ENCODE measurements around the gene TMSB4X.
"Not testable (repeated sequence)": the region's sequence is repeated elsewhere in the genome, so short reads cannot be mapped to it uniquely, and the experiment has no call there.

Gene TMSB4X

DNA sequence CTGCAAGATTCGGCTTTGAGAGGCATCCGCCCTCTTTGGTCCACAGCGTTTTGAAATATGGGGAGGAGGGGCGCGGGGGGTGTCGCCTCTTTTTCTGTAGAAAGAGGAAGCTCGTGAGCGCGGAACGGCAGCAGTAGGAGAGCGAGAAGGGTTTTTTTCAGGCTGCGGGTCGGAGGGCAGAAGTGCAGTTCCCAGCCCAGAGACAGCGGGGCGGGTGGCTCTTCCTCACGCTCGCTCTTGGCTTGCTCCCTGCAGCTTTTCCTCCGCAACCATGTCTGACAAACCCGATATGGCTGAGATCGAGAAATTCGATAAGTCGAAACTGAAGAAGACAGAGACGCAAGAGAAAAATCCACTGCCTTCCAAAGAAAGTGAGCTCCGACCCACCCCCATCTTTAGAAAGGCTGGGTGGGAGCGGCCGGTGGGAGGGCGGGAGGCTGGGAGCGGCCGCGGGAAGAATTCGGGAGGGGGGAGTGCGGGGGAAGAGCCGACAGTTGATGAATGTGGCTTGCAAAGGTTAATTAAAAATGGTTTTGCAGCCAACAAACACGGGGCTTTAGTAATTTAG, 1.2 kb downstream of the TMSB4X start:
- DNase-seq (ENCODE audit: low read depth in 2 of 2), result no peak

GRCh38 chrX:12976819-12977732, 2.2 kb downstream of the TMSB4X start:
- DNase-seq (ENCODE audit: low read depth in 2 of 2), result not testable (repeated sequence)

- DNase-seq (ENCODE audit: low read depth in 2 of 2), result no peak
Measured at GRCh38 chrX:12977761-12978204, 2.9 kb downstream of the TMSB4X start.

DNA sequence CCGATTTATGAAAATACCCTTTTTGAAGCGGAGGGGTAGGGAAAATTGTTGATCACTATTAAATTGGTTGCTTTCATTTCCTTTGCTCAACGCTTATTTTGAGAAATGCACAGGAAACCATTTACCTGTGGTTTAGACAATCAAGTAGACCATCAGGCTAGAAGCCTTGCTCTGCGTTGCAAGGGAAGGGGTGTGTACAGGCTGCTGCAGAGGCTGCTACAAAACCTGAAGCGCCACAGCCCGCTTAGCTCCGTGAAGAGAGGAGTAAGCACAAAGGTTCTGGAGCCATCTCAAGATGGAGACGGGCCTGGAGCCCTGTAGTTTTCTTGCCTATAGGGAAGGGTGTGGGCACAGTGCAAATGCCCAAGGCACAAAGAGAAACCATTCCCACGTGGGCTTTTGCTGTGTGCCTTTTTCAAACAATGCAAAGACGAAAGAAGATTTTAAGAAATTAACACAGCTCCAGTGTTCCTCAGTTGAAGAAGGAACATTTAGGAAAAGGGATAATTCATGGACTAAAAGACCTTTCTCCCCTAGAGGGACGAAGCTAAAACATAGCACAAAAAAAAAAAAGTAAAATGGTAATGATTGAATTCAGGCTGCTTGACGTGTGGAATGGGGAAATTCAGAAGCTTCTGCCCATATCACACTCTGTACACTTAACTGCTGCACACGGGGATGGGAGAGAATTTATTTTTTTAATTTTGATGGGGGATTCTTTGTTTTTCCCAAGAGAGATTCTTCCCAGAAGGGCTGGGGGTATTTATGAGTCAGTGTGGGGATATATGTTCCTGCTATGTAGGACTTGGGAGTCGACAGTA, 3.5 kb downstream of the TMSB4X start:
- no peak for DNase-seq (ENCODE audit: low read depth in 2 of 2)

DNA sequence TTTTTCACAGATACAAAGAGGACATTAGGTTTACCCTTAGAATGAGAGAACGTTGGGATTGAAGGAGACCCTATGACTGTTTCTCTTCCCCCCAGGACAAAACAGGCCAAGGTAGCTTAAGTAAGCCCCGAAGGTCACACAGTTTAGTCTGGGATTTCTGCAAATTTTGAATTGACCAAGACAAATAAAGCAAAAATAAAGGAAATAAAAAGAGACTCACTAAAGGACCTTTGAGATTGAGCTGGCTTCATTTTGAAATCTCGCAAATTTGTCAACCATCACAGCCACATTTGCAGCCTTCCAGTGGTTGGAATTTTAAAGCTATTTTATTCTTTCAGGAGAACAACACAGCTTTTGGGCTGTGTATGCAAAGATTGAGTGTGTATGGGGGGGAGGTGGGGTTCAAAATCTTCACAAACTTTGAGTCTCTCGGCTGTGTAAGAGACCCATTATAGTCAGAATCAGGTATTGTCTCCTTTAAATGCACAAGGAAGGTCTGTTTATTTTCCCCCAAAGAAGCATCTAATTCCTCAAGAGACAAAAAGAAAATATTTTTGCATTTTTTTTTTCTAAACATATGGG, 4.2 kb downstream of the TMSB4X start:
- DNase-seq (ENCODE audit: low read depth in 2 of 2), result no peak

DNA sequence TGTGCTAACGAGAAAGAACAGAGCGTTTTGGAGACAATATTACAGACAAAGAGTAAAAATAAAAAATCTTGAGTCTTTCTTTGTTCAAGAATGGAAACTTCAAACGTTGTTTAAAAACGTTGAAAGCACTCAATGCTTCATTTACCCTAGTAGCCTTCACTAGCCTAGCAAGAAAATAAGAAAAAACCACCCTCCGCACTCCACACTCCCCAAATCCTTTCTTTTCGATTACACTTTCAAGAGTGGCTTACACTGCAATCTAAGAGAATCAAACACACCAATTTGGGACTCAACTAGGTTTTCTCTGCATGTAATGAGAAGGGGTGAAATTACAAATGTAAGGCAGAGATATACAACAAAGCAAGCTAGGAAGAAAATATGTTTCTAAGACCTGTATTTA, 4.7 kb downstream of the TMSB4X start:
- no peak for DNase-seq (ENCODE audit: low read depth in 2 of 2)

DNA sequence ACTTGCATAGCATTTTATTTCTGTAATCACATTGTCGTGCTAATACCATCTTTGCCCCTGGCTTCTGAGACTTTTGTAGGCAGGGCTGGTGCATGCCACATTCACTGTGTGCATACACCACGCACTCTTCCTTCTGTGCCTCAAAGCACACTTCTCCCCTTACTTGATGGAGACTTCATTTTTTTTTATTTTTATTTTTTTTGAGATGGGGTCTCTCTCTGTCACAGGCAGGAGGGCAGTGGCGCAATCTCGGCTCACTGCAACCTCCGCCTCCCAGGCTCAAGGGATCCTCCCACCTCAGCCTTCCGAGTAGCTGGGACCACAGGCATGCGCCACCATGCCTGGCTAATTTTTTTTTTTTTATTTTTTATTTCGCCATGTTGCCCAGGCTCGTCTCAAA, 5.1 kb downstream of the TMSB4X start:
- not testable (repeated sequence) for DNase-seq (ENCODE audit: low read depth in 2 of 2)

DNA sequence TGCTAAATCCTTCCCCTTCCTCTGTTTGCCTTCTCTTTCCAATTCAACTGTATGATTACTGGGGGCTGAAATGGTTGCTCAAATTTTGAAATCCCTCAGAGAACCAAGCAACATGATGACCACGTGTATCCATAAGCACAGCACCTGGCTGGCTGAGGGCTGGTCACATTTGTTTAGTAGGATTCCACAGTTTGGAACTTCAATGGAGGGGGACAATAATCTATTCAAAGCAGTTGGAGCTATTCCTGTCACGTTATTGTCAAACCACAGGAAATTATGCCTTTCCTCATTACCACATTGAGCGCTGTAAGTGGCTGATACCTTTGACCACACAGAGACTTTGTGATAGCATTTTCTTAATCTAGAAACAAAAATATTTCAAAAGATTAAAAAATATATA, 7.0 kb downstream of the TMSB4X start:
- no peak for DNase-seq (ENCODE audit: low read depth in 2 of 2)

DNA sequence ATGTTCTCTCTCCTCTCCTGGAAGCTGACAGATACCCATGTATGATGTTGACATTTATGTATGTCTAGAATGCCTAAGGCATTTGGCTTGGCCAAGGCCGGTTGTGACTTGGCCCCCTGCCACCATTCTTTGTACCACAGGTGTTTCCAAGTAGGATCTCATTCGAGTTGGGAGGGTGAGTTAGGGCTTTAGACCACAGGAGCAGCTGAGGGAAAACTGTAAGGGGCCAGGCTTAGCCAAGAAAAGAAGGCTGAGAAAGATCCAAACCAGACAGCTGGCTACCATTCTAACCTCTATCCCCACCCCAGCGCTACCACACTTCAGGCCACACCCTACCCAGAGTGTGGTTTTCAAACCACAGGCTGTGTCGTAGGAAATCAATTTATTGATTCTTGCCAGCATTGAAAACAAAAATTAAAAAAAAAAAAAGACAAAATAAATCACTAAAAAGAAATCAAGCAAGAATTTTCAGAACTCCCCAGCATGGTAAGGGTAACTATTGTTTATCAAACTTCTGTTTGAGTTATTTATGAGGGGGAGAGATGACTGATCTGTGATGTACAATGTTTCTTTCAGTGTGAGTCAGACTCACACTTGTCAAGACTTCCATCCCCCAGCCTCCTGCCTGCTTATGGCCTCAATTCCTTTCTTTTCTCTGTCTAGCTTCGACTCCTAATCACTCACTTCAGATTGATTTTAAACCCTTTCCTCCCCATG, 9.9 kb downstream of the TMSB4X start:
- DNase-seq (ENCODE audit: low read depth in 2 of 2), result no peak

DNA sequence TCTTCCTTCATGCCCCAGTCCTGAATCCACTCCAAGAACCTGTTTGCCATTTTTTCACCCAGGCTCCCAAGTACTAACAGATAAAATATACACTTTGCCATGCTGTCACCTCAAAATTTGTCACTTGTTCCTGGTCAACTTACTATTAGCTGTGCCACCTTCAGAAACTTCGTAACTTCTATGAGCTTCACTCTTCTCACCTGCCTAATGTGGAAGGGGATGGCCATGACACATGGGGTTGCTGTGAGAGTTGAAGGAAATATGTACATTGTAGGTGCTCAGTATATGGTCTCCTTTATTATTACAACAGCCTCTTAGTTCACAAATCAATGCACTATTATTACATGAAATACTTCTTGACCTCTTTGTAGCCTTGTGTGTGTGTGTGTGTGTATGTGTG, 10.4 kb downstream of the TMSB4X start:
- no peak for DNase-seq (ENCODE audit: low read depth in 2 of 2)

DNA sequence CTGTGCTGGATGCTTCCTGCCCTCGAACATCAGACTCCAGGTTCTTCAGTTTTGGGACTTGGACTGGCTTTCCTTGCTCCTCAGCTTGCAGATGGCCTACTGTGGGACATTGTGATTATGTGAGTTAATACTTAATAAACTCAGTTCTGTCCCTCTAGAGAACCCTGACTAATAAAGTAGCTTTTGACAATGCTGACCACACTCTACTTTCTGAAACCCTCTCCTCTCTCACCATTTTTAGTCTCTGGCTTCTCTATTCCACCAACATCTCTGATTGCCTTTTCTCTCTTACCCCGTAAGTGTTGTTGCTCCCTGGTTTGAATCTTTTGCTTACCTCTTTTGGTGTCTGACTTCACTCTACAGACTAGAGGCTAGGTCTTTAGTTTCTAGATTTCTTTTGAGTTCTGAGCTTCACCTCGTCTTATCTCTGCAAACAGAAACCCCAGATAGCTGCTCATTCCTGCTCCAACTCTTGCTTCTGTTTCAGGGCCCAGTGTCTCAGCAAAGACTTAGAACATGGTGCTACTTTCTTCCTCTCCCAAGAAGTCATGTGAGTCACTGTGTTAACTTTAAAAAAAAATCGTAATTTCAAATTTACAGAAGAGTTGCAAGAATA, 11.4 kb downstream of the TMSB4X start:
- no peak for DNase-seq (ENCODE audit: low read depth in 2 of 2)

GRCh38 chrX:12986886-12987285, 12.0 kb downstream of the TMSB4X start:
- DNase-seq (ENCODE audit: low read depth in 2 of 2), result no peak

GRCh38 chrX:12987340-12987739, 12.4 kb downstream of the TMSB4X start:
- no peak for DNase-seq (ENCODE audit: low read depth in 2 of 2)

GRCh38 chrX:12987900-12988594, 13.1 kb downstream of the TMSB4X start:
- no peak for DNase-seq (ENCODE audit: low read depth in 2 of 2)

DNA sequence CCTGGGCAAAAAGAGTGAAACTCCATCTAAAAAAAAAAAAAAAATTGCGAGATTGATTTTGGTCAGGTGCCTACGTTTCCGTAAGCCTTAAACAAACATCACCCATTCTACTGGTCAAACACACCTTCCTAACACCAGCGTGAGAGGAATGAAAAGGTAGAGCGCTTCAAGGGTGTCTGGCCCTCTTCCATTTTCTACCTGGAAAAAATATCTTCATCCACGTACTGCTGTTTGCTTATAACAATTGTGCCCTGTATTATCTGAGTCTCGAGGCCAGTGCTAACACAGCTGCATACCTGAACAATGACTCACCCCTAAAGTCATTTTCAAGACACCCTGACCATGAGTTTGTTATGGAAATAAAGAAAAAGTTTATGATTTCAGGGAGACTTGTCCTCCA, 13.9 kb downstream of the TMSB4X start:
- DNase-seq (ENCODE audit: low read depth in 2 of 2), result no peak

DNA sequence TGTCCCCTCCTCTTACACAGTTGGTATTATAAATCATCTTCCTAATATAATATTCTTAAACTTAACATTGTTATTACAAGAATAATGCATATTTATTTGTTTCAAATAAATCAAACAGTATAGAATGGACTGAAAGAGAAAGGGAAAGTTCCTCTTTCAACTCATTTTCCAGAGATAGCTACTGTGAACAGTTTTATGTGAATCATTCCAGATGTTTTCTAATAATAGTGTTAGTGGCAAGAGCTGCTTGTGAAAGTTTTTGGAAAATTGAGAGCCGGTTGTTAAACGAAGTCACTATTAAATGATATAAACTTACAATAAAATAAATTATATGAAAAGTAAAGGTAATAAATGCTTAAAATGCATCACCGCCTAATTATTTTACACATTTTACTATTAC, 14.6 kb downstream of the TMSB4X start:
- DNase-seq (ENCODE audit: low read depth in 2 of 2), result no peak

- no peak for DNase-seq (ENCODE audit: low read depth in 2 of 2)
Measured at GRCh38 chrX:12991575-12991974, 16.7 kb downstream of the TMSB4X start.

DNA sequence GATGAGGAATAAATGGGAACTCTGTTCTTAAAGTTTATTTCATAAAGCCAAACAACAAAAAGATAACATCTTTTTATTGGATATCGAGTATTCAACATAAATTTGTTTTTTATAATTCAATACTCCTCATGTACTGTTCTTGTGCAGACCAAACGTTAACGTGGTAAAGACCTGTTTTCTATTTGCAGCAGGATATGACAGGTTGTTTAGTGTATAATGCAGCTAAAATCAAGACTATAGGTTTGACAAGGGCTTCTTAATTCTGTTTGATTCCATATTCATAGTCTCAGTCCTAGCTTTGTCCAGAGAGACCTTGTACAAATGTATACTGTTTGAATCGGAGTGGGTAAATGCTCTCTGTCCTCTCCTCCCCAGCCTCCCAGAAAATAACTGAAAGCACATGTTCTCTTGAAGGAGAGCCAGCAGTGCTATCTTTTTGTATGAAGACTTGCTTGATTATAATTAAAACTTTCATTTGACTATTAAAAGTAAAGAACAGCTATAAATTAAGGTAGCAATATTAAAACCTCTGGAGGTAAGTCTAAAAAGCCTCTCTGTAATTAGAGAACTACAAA, 17.7 kb downstream of the TMSB4X start:
- DNase-seq (ENCODE audit: low read depth in 2 of 2), result no peak

- DNase-seq (ENCODE audit: low read depth in 2 of 2), result no peak
Measured at GRCh38 chrX:12993826-12994225, 18.9 kb downstream of the TMSB4X start.

- DNase-seq (ENCODE audit: low read depth in 2 of 2), result no peak
Measured at GRCh38 chrX:12994321-12994720, 19.4 kb downstream of the TMSB4X start.
